HepG2 (cell line): ENCODE measurements around the gene AP2S1. TPM values are rescaled to one million over a fixed set of nuclear protein-coding genes. Genes with fewer than 3 reads are reported as not detected.

Experiments used
- CENPT ChIP-seq: sonication (generic); formaldehyde crosslinking; IDR thresholded peaks from 2 replicates; pipeline ENCODE4 v1.8.0; 2022; ENCODE audit warnings: low read depth, mild to moderate bottlenecking, moderate library complexity, missing genetic modification reagents
- MED1 ChIP-seq: sonication (generic); formaldehyde crosslinking; IDR thresholded peaks from 2 replicates; pipeline ENCODE4 v1.4.0; 2020; ENCODE audit warnings: missing genetic modification reagents
- SPEN ChIP-seq: sonication (generic); formaldehyde crosslinking; IDR thresholded peaks from 2 replicates; pipeline ENCODE4 v1.5.1; 2020; ENCODE audit warnings: low read depth, mild to moderate bottlenecking, missing genetic modification reagents
- TAF1 ChIP-seq: sonication (generic); formaldehyde crosslinking; IDR thresholded peaks from 2 replicates; pipeline ENCODE4 v1.4.0; 2020; ENCODE audit warnings: missing genetic modification reagents
- TARDBP ChIP-seq: sonication (generic); formaldehyde crosslinking; IDR thresholded peaks from 2 replicates; pipeline ENCODE4 v1.8.0; 2022; ENCODE audit warnings: mild to moderate bottlenecking, missing genetic modification reagents
- ZFP41 ChIP-seq: sonication (generic); formaldehyde crosslinking; IDR thresholded peaks from 2 replicates; pipeline ENCODE4 v1.4.0; 2020; ENCODE audit warnings: mild to moderate bottlenecking, missing genetic modification reagents, borderline replicate concordance
- ZNF136 ChIP-seq: sonication (generic); formaldehyde crosslinking; IDR thresholded peaks from 2 replicates; pipeline ENCODE4 v1.8.1; 2022; ENCODE audit warnings: low read depth, mild to moderate bottlenecking, moderate library complexity, missing genetic modification reagents
- ZNF256 ChIP-seq: sonication (generic); formaldehyde crosslinking; conservative IDR thresholded peaks from 2 replicates; pipeline ENCODE4 v1.4.0; 2020; ENCODE audit warnings: missing genetic modification reagents
- ZNF343 ChIP-seq: sonication (generic); formaldehyde crosslinking; IDR thresholded peaks from 2 replicates; pipeline ENCODE4 v1.4.0; 2020; ENCODE audit warnings: mild to moderate bottlenecking, missing genetic modification reagents
- ZNF564 ChIP-seq: sonication (generic); formaldehyde crosslinking; IDR thresholded peaks from 2 replicates; pipeline ENCODE4 v1.8.1; 2023; ENCODE audit warnings: mild to moderate bottlenecking, missing genetic modification reagents
- ZNF883 ChIP-seq: sonication (generic); formaldehyde crosslinking; IDR thresholded peaks from 2 replicates; pipeline ENCODE4 v1.5.1; 2020; ENCODE audit warnings: mild to moderate bottlenecking, missing genetic modification reagents; ENCODE audit errors: not compliant biosample characterization
- polyA plus RNA-seq, 8 experiments: library from polyadenylated mRNA; depleted of rRNA in 3 of 8; stranded (reverse) in 7 of 8; unstranded in 1 of 8; fragments of >200 nt; fragmentation: Illumina TruSeq in 4 of 8; extraction: Trizol in 4 of 8; gene quantifications; 2 replicates each; pipeline versions ENCODE4 v1.2.1 to v1.2.3, GENCODE V29; 2011 to 2016; ENCODE audit warnings: low read depth in 4 of 8, missing spikeins in 1 of 8, mixed read lengths in 1 of 8; ENCODE audit not compliant: insufficient read depth in 1 of 8
- total RNA-seq, 5 experiments: library from RNA; depleted of rRNA; stranded (reverse); fragments of >200 nt; fragmentation: Illumina TruSeq; extraction: Trizol; gene quantifications; 2 replicates each; pipeline ENCODE4 v1.2.3, GENCODE V29; 2016; ENCODE audit warnings: low read depth in 1 of 5
- TF ChIP-seq, protein P1 (sequence below): sonication (generic); formaldehyde crosslinking; IDR thresholded peaks from 2 replicates; pipeline ENCODE4 v1.5.1; 2020; ENCODE audit warnings: missing genetic modification reagents, mild to moderate bottlenecking, borderline replicate concordance
- TF ChIP-seq, protein P2 (sequence below): sonication (generic); formaldehyde crosslinking; IDR thresholded peaks from 2 replicates; pipeline ENCODE4 v1.5.0; 2020; ENCODE audit warnings: mild to moderate bottlenecking, missing genetic modification reagents, moderate library complexity
- TF ChIP-seq, protein P3 (sequence below): sonication (generic); formaldehyde crosslinking; IDR thresholded peaks from 2 replicates; pipeline ENCODE4 v1.5.0; 2020; ENCODE audit warnings: missing genetic modification reagents
- TF ChIP-seq, protein P4 (sequence below): sonication (generic); formaldehyde crosslinking; IDR thresholded peaks from 2 replicates; pipeline ENCODE4 v1.8.0; 2022; ENCODE audit warnings: mild to moderate bottlenecking, missing genetic modification reagents; ENCODE audit not compliant: insufficient replicate concordance
- TF ChIP-seq, protein P5 (sequence below): sonication (generic); formaldehyde crosslinking; IDR thresholded peaks from 2 replicates; pipeline ENCODE4 v1.9.0; 2021; ENCODE audit warnings: missing genetic modification reagents, mild to moderate bottlenecking, borderline replicate concordance
- TF ChIP-seq, protein P6 (sequence below): sonication (generic); formaldehyde crosslinking; IDR thresholded peaks from 2 replicates; pipeline ENCODE4 v1.5.0; 2020; ENCODE audit warnings: missing genetic modification reagents

The AP2S1 gene
- total and polyA plus RNA-seq, 2 of the 13 experiments (the other 11 are each of a cell fraction or from before 2014, with no cell fraction given) = 45.2 to 86.1 TPM

DNA sequence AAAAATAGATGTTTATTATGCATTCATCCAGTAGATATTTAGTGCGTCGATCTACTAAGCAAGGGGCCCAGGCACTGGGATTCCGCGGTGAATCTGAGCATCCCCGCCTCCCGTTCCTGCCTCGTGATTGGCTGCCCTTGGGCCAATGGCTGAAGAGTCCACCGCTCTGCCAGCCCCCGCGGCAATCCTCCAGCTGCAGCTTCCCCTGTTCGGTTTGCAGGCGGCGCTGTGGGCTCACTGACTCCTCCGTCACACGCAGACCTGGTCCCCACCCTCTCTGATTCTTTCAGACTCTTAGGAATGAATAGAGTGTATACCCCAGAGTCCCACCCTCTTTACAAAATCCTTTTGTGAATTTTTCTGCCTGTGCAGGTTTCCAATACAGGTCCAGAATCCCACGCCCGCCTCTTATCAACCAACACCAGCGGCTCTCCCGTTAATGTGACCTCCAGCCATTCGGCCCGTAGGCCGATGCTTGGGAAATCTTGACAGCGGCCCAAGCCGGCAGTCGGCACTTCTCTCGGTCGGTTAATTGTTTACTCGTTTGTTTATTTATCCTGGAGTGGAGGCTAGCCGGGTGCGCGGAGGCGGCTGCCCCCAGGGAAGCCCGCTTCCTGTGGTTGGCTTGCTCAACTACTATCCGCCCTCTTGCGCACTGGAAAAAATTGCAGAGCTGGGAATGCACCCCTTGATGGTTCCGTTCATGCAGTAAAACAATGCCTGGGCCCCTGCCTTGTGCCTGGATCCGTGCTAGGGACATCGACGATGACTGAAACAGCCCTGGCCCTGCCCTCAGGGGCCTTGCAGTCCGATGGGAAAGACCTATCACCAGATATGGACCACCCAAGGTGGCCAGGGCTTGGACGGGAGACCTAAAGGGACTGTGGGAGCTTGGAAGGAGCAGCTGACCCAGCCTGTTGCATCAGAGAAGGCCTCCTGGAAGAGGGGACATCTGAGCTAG is 5.7 kb upstream of the AP2S1 start (continued):
- TF ChIP-seq, protein P1, sequence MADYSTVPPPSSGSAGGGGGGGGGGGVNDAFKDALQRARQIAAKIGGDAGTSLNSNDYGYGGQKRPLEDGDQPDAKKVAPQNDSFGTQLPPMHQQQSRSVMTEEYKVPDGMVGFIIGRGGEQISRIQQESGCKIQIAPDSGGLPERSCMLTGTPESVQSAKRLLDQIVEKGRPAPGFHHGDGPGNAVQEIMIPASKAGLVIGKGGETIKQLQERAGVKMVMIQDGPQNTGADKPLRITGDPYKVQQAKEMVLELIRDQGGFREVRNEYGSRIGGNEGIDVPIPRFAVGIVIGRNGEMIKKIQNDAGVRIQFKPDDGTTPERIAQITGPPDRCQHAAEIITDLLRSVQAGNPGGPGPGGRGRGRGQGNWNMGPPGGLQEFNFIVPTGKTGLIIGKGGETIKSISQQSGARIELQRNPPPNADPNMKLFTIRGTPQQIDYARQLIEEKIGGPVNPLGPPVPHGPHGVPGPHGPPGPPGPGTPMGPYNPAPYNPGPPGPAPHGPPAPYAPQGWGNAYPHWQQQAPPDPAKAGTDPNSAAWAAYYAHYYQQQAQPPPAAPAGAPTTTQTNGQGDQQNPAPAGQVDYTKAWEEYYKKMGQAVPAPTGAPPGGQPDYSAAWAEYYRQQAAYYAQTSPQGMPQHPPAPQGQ (CRISPR knock-in tag) = no peak
- TF ChIP-seq ZNF343 (CRISPR knock-in tag) = peak; percentile 15; the same call in 1 of the 2 replicates
- TF ChIP-seq SPEN (CRISPR knock-in tag) = peak; percentile 23; the same call in 1 of the 2 replicates
- TF ChIP-seq ZNF883 (CRISPR knock-in tag) = no peak
- TF ChIP-seq, protein P2, sequence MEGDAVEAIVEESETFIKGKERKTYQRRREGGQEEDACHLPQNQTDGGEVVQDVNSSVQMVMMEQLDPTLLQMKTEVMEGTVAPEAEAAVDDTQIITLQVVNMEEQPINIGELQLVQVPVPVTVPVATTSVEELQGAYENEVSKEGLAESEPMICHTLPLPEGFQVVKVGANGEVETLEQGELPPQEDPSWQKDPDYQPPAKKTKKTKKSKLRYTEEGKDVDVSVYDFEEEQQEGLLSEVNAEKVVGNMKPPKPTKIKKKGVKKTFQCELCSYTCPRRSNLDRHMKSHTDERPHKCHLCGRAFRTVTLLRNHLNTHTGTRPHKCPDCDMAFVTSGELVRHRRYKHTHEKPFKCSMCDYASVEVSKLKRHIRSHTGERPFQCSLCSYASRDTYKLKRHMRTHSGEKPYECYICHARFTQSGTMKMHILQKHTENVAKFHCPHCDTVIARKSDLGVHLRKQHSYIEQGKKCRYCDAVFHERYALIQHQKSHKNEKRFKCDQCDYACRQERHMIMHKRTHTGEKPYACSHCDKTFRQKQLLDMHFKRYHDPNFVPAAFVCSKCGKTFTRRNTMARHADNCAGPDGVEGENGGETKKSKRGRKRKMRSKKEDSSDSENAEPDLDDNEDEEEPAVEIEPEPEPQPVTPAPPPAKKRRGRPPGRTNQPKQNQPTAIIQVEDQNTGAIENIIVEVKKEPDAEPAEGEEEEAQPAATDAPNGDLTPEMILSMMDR (CRISPR knock-in tag) = peak; percentile 97
- TF ChIP-seq ZNF256 (CRISPR knock-in tag) = no peak
- TF ChIP-seq, protein P3, sequence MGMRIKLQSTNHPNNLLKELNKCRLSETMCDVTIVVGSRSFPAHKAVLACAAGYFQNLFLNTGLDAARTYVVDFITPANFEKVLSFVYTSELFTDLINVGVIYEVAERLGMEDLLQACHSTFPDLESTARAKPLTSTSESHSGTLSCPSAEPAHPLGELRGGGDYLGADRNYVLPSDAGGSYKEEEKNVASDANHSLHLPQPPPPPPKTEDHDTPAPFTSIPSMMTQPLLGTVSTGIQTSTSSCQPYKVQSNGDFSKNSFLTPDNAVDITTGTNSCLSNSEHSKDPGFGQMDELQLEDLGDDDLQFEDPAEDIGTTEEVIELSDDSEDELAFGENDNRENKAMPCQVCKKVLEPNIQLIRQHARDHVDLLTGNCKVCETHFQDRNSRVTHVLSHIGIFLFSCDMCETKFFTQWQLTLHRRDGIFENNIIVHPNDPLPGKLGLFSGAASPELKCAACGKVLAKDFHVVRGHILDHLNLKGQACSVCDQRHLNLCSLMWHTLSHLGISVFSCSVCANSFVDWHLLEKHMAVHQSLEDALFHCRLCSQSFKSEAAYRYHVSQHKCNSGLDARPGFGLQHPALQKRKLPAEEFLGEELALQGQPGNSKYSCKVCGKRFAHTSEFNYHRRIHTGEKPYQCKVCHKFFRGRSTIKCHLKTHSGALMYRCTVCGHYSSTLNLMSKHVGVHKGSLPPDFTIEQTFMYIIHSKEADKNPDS (CRISPR knock-in tag) = no peak
- TF ChIP-seq, protein P4, sequence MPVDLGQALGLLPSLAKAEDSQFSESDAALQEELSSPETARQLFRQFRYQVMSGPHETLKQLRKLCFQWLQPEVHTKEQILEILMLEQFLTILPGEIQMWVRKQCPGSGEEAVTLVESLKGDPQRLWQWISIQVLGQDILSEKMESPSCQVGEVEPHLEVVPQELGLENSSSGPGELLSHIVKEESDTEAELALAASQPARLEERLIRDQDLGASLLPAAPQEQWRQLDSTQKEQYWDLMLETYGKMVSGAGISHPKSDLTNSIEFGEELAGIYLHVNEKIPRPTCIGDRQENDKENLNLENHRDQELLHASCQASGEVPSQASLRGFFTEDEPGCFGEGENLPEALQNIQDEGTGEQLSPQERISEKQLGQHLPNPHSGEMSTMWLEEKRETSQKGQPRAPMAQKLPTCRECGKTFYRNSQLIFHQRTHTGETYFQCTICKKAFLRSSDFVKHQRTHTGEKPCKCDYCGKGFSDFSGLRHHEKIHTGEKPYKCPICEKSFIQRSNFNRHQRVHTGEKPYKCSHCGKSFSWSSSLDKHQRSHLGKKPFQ (CRISPR knock-in tag) = peak; percentile 42
- TF ChIP-seq ZNF564 (CRISPR knock-in tag) = no peak
- TF ChIP-seq TAF1 (CRISPR knock-in tag) = peak; percentile 27; the same call in 1 of the 2 replicates
- TF ChIP-seq MED1 = peak; percentile 43
- no peak; the same call in 1 of the 2 replicates for TF ChIP-seq ZNF136 (CRISPR knock-in tag)
- TF ChIP-seq, protein P5, sequence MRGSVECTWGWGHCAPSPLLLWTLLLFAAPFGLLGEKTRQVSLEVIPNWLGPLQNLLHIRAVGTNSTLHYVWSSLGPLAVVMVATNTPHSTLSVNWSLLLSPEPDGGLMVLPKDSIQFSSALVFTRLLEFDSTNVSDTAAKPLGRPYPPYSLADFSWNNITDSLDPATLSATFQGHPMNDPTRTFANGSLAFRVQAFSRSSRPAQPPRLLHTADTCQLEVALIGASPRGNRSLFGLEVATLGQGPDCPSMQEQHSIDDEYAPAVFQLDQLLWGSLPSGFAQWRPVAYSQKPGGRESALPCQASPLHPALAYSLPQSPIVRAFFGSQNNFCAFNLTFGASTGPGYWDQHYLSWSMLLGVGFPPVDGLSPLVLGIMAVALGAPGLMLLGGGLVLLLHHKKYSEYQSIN = no peak
- no peak for TF ChIP-seq CENPT
- no peak for TF ChIP-seq ZFP41 (CRISPR knock-in tag)
- TF ChIP-seq, protein P6, sequence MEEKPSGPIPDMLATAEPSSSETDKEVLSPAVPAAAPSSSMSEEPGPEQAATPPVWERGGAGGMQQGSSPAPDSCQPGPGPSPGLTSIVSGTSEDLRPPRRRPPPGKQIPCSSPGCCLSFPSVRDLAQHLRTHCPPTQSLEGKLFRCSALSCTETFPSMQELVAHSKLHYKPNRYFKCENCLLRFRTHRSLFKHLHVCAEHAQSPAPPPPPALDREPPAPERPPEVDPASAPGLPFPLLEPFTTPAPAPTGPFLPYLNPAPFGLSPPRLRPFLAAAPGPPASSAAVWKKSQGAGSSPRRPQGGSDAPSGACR (CRISPR knock-in tag) = 0 out of 2 replicates have a peak, but pooled peaks have one; percentile 47
- no peak for TF ChIP-seq TARDBP (CRISPR knock-in tag)
